ENCODE results near the gene SNAPC5. TPM values are rescaled to one million over a fixed set of nuclear protein-coding genes. Genes with fewer than 3 reads are reported as not detected.
"Not testable (repeated sequence)": the region's sequence is repeated elsewhere in the genome, so short reads cannot be mapped to it uniquely, and the experiment has no call there.

SNAPC5 gene
- total RNA-seq, 2 experiments from 2014 or later = 32.4 to 33.7 TPM

DNA sequence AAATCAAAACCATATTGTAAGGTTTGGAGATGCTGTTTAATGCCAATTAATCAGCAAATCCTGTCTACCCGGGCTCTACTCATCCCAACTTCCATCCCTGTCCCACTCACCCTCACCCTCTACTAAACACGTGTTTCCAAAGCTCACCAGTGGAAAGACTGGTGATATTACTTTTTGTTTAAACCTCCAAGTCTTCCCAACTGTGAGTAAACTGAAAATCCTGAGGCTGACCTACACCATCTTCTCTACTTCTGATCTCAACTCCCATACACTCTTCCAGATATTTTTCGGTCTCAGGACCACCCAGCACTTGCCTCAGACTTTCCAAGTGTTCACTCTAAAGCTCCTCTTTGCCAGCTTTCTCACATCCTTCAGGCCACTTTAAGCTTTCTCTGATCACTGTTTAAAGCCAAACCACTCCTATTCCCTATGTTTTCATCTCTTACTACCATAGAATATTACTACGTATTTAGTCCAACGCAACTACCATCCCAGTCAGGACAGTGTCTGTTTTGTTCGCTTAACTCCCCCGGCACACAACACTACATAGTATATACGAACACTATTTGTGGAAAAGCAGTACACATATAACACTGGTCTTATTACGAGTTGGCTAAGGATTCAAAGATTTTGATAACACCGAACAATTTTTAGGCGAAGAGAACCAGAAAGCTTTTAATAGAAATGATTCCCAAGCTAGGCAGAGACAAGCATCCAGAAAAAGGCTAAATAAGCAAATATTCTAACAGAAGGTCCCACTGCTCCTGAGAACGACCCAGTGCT is 6.4 kb upstream of the SNAPC5 start:
- ATAC-seq (ENCODE audit: low read depth) = no peak
- H3K4me3 Mint-ChIP-seq = peak overlapping the region; percentile 100
- no peaks in the 10 kb centered on the region for H3K27me3 Mint-ChIP-seq
- POLR2A ChIA-PET = interaction anchor here (1.1 to 1.4 kb wide), 3 partner anchors 102 to 209 kb away, joined by 3 to 13 read pairs (median 4); partner anchors contain the start of gene MAP2K1
- no peaks in the 10 kb centered on the region for H3K9me3 Mint-ChIP-seq
- peaks cover 47% of the 10 kb centered on the region for H3K36me3 Mint-ChIP-seq
- H3K27ac Mint-ChIP-seq = peak overlapping the region; percentile 99
- DNase-seq = no peak
- peaks cover 49% of the 10 kb centered on the region for H3K4me1 Mint-ChIP-seq

- POLR2A ChIA-PET = interaction anchor here (1.1 to 1.4 kb wide), 2 partner anchors 116 to 208 kb away, joined by 4 to 13 read pairs; partner anchors contain the start of gene MAP2K1
- H3K9me3 Mint-ChIP-seq = not testable (repeated sequence)
Observed at GRCh38 chr15:66503041-66503648, 5.6 kb upstream of the SNAPC5 start.

GRCh38 chr15:66502491-66502890 is 4.9 kb upstream of the SNAPC5 start:
- ATAC-seq (ENCODE audit: low read depth) (no peak), DNase-seq (no peak)
- peak overlapping the region; percentile 100 for H3K4me3 Mint-ChIP-seq
- peak overlapping the region; percentile 57 for H3K27ac Mint-ChIP-seq
- H3K4me1 Mint-ChIP-seq = peaks cover 46% of the 10 kb centered on the region
- POLR2A ChIA-PET = no interaction called here
- H3K27me3 Mint-ChIP-seq = no peaks in the 10 kb centered on the region
- no peaks in the 10 kb centered on the region for H3K9me3 Mint-ChIP-seq
- peaks cover 45% of the 10 kb centered on the region for H3K36me3 Mint-ChIP-seq

More at GRCh38 chr15:66503041-66503648, 5.6 kb upstream of the SNAPC5 start:
- peak overlapping the region; percentile 100 for H3K4me3 Mint-ChIP-seq
- H3K27ac Mint-ChIP-seq = peak overlapping the region; percentile 99
- ATAC-seq (ENCODE audit: low read depth); DNase-seq; H3K27me3 Mint-ChIP-seq: not testable (repeated sequence)
- peaks cover 45% of the 10 kb centered on the region for H3K36me3 Mint-ChIP-seq
- peaks cover 48% of the 10 kb centered on the region for H3K4me1 Mint-ChIP-seq

DNA sequence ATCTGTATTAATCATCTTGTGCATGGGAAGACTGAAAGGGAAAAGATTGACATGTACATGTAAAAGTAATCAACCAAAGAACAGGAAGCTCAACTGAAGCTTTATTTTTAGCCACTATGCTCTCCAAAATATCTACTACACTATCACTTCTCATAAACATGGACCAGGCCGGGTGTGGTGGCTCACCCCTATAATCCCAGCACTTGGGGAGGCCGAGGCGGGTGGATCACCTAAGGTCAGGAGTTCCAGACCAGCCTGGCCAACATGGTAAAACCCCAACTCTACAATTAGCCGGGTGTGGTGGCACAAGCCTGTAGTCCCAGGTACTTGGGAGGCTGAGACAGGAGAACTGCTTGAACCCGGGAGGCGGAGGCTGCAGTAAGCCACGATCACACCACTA is 2.8 kb upstream of the SNAPC5 start:
- not testable (repeated sequence) for ATAC-seq (ENCODE audit: low read depth); H3K27me3 Mint-ChIP-seq; DNase-seq; H3K4me3 Mint-ChIP-seq; H3K9me3 Mint-ChIP-seq
- Mint-ChIP-seq H3K36me3 (peaks cover 42% of the 10 kb centered on the region), H3K27ac (peak overlapping the region; percentile 48), H3K4me1 (peaks cover 38% of the 10 kb centered on the region)
- POLR2A ChIA-PET = interaction anchor here (5.0 kb wide), 1 partner anchor 113 kb away, joined by 50 read pairs; the partner anchor contains the start of gene MAP2K1

- POLR2A ChIA-PET = interaction anchor here (0.5 to 5.0 kb wide), 9 partner anchors 9 to 1194 kb away, joined by 3 to 50 read pairs (median 5); partner anchors contain the start of genes MAP2K1, RNU5B-1 and TIPIN
- Mint-ChIP-seq H3K27ac (peak overlapping the region; percentile 94), H3K4me1 (peaks cover 40% of the 10 kb centered on the region), H3K9me3 (no peaks in the 10 kb centered on the region), H3K27me3 (no peaks in the 10 kb centered on the region), H3K36me3 (peaks cover 38% of the 10 kb centered on the region), H3K4me3 (no peak overlapping the region)
- no peak for DNase-seq
- no peak for ATAC-seq (ENCODE audit: low read depth)
Observed at GRCh38 chr15:66498501-66499386, 1.2 kb upstream of the SNAPC5 start.

DNA sequence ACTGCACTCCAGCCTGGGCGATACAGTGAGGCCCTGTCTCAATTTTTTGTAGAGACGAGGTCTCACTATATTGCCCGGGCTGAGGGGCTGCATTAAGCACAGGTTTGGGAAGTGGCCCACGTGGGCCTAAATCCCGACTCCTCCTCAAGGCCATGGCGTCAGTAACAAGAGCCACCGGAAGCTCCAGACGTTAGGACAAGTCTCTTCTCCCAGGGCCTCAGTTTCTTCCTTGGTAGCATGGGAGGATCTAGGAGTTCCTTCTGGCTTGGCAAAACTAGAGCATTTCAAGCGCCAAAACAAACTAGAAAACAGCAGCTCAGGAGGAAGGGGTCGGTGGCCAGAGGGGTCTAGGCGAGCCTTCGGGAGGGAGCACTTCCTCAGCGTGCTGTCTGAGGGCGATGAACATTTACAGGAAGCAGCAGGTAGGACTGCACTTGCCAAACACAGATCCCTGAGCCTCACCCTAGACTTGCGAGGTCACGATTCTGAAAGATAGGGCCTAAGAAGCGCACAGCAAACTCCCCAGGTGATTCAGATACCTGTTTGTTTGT is 536 bp downstream of the SNAPC5 start:
- peaks cover 34% of the 10 kb centered on the region for H3K36me3 Mint-ChIP-seq
- peak; percentile 52 for ATAC-seq (ENCODE audit: low read depth)
- H3K4me3 Mint-ChIP-seq = peak overlapping the region; percentile 95
- no peak for DNase-seq
- peaks cover 34% of the 10 kb centered on the region for H3K4me1 Mint-ChIP-seq
- peak overlapping the region; percentile 94 for H3K27ac Mint-ChIP-seq
- POLR2A ChIA-PET = interaction anchor here (0.7 to 5.0 kb wide), 13 partner anchors 12 to 1192 kb away, joined by 3 to 50 read pairs (median 5); partner anchors contain the start of genes MAP2K1, RNU5B-1 and TIPIN
- H3K9me3 Mint-ChIP-seq = no peaks in the 10 kb centered on the region
- H3K27me3 Mint-ChIP-seq = no peaks in the 10 kb centered on the region

- Mint-ChIP-seq H3K4me3 (no peak overlapping the region), H3K27ac (peak overlapping the region; percentile 50), H3K4me1 (peaks cover 28% of the 10 kb centered on the region), H3K9me3 (no peaks in the 10 kb centered on the region), H3K27me3 (no peaks in the 10 kb centered on the region), H3K36me3 (peaks cover 27% of the 10 kb centered on the region)
- POLR2A ChIA-PET = no interaction called here
- no peak for ATAC-seq (ENCODE audit: low read depth)
- no peak for DNase-seq
Observed at GRCh38 chr15:66494262-66494661, 3.3 kb downstream of the SNAPC5 start.

DNA sequence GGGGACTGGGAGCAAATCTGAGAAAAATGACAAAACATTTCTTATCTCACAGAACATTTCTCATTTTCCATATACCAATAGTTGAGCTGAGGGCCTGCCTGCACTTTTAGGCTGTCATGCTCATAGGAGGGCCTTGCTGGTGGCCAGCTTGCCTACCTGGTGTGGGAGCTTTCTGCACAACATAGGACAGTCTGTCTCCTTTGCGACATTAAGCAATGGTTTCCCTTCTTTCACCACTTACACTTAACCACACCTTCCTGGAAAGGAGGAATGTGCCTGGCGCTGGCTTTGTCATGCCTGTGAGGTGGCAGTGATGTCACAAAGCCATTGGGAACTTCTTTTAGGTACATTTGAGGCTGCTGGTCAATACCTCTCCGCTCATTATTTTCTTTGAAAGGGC is 5.7 kb downstream of the SNAPC5 start:
- no peak overlapping the region for H3K4me3 Mint-ChIP-seq
- peaks cover 24% of the 10 kb centered on the region for H3K36me3 Mint-ChIP-seq

DNA sequence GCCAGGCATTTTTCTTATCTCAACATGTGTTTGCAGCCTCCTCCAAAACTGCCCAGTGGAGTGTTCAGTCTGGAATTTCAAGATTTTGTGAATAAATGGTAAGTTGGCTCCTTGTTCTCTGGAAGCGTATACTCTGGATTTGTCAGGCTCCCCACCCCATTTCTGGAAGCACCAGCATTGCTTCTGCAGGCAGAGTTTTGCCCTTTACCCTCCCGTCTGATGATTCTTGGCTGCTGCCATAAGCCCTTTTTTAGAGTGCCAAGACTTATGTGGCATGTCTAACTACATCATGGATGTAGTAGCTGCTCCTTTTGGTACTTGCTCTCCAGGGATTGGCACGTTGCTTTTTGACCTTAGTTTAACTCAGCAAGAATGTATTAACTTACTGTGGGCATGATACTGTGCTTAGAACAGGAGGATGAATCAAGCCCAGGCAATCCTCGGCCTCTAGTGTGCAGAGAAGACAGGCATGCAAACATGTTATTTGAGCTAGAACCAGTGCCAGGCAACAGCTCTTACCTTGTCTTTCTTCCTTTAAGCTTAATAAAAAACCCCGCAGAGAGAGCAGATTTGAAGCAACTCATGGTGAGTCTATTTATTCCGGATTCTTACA is 8.3 kb downstream of the SNAPC5 start:
- POLR2A ChIA-PET = no interaction called here
- ATAC-seq (ENCODE audit: low read depth) = no peak
- no peak overlapping the region for H3K27ac Mint-ChIP-seq

More for the DNA sequence above, 5.7 kb downstream of the SNAPC5 start:
- Mint-ChIP-seq H3K27me3 (no peaks in the 10 kb centered on the region), H3K9me3 (no peaks in the 10 kb centered on the region), H3K27ac (no peak overlapping the region), H3K4me1 (peaks cover 16% of the 10 kb centered on the region)
- DNase-seq = no peak
- ATAC-seq (ENCODE audit: low read depth) = no peak
- POLR2A ChIA-PET = interaction anchor here (0.6 to 1.3 kb wide), 3 partner anchors 66 to 170 kb away, joined by 3 to 4 read pairs (median 3); no protein-coding TSS in a partner anchor

DNA sequence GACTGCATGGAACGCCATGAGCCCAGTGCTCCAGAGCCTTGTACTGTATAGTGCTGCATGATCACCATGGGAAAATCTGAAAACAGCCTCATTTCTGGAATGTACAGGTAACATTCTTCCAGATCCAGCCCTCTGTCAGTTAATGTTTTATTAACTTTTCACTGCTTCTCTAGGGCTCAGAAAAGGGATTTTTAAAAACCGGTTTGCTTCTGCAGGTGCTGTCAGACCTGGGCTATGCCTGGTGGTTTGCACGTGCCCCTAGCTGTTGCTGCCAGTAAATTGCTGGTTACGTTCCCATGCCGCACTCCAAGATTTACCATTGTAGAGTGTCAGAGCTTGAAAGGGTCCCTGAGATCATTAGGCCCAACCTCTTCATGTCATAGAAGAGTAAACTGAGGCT is 9.0 kb downstream of the SNAPC5 start:
- Mint-ChIP-seq H3K27ac (no peak overlapping the region), H3K27me3 (no peaks in the 10 kb centered on the region), H3K4me3 (no peak overlapping the region), H3K9me3 (no peaks in the 10 kb centered on the region), H3K4me1 (peaks cover 6% of the 10 kb centered on the region), H3K36me3 (peaks cover 30% of the 10 kb centered on the region)
- no peak for DNase-seq
- no peak for ATAC-seq (ENCODE audit: low read depth)
- POLR2A ChIA-PET = no interaction called here

More for the DNA sequence above, 8.3 kb downstream of the SNAPC5 start:
- peaks cover 9% of the 10 kb centered on the region for H3K4me1 Mint-ChIP-seq
- peaks cover 27% of the 10 kb centered on the region for H3K36me3 Mint-ChIP-seq
- no peak for DNase-seq
- no peaks in the 10 kb centered on the region for H3K9me3 Mint-ChIP-seq
- H3K4me3 Mint-ChIP-seq = no peak overlapping the region
- H3K27me3 Mint-ChIP-seq = no peaks in the 10 kb centered on the region

- POLR2A ChIA-PET = no interaction called here
- Mint-ChIP-seq H3K9me3 (no peaks in the 10 kb centered on the region), H3K4me1 (peaks cover 3% of the 10 kb centered on the region), H3K27ac (no peak overlapping the region), H3K36me3 (peaks cover 35% of the 10 kb centered on the region), H3K4me3 (no peak overlapping the region), H3K27me3 (no peaks in the 10 kb centered on the region)
- DNase-seq (no peak), ATAC-seq (ENCODE audit: low read depth) (no peak)
Observed at GRCh38 chr15:66486887-66487286, 10.7 kb downstream of the SNAPC5 start.

GRCh38 chr15:66484539-66485112 is 12.9 kb downstream of the SNAPC5 start:
- POLR2A ChIA-PET = interaction anchor here (0.5 kb wide), 1 partner anchor 12 kb away, joined by 4 read pairs; no protein-coding TSS in a partner anchor
- no peak overlapping the region for H3K27ac Mint-ChIP-seq
- DNase-seq = no peak
- no peak overlapping the region for H3K4me3 Mint-ChIP-seq
- H3K9me3 Mint-ChIP-seq = no peaks in the 10 kb centered on the region
- no peak for ATAC-seq (ENCODE audit: low read depth)
- no peaks in the 10 kb centered on the region for H3K27me3 Mint-ChIP-seq
- H3K4me1 Mint-ChIP-seq = peaks cover 1% of the 10 kb centered on the region
- peaks cover 37% of the 10 kb centered on the region for H3K36me3 Mint-ChIP-seq

Measured in activated naive CD8-positive, alpha-beta T cell treated with anti-CD3 and anti-CD28 coated beads, Interleukin-2, amount 10 ng/mL, durations not matched to agents 7 days and 5 days (primary cell).